ENCODE data around the gene SHROOM3.

The SHROOM3 gene

GRCh38 chr4:76740866-76741662 is 306.0 kb downstream of the SHROOM3 start:
- DNase-seq (ENCODE audit: low spot score), result no peak
- no peak for TF ChIP-seq CTCF (IDR thresholded peaks at IDR 0.05; ENCODE audit: extremely low read depth, missing control alignments)

DNA sequence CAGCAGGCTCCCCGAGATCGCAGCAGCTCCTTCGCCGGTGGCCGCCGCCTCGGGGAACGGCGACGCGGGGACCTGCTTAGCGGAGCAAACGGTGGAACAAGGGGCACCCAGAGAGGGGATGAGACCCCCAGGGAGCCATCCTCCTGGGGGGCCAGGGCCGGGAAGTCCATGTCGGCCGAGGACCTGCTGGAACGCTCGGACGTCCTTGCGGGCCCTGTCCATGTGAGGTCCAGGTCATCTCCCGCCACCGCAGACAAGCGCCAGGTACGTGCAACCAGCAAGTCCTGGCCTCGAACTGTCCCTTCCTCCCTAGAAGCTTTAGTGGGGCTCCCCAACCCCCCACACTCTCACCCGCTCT is 306.6 kb downstream of the SHROOM3 start:
- no peak for DNase-seq (ENCODE audit: low spot score)
- no peak for TF ChIP-seq CTCF (IDR thresholded peaks at IDR 0.05; ENCODE audit: extremely low read depth, missing control alignments)

- no peak for TF ChIP-seq CTCF (IDR thresholded peaks at IDR 0.05; ENCODE audit: extremely low read depth, missing control alignments)
- DNase-seq (ENCODE audit: low spot score), result no peak
These were observed 309.4 kb downstream of the SHROOM3 start for GRCh38 chr4:76744241-76744921.

- DNase-seq (ENCODE audit: low spot score), result no peak
These were observed 310.2 kb downstream of the SHROOM3 start for GRCh38 chr4:76745240-76745639.

GRCh38 chr4:76747563-76747962 is 312.5 kb downstream of the SHROOM3 start:
- DNase-seq (ENCODE audit: low spot score), result no peak

More at GRCh38 chr4:76745240-76745639, 310.2 kb downstream of the SHROOM3 start:
- no peak for TF ChIP-seq CTCF (IDR thresholded peaks at IDR 0.05; ENCODE audit: extremely low read depth, missing control alignments)

DNA sequence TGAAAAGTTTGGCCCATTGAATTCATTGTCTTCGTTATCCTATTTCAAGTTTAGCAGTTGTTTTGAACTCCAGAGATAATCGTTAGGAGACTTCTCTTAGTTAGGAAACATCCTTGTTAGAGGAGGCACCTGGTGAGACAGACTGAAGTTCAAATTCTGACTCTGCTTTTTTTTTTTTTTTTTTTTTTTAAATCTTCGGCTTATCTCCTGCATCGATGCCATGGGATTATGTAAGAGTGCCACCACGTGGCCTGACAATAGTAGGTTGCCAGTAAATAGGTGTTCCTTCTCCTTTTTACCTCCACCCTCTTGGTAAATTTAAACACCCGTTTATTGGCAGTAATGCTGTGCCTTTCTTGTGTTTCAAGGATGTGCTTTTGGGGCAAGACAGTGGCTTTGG is 313.6 kb downstream of the SHROOM3 start:
- peak; percentile 20 for TF ChIP-seq CTCF (IDR thresholded peaks at IDR 0.05; ENCODE audit: extremely low read depth, missing control alignments)
- peak; percentile 43 for DNase-seq (ENCODE audit: low spot score)

More at GRCh38 chr4:76747563-76747962, 312.5 kb downstream of the SHROOM3 start:
- TF ChIP-seq CTCF (IDR thresholded peaks at IDR 0.05; ENCODE audit: extremely low read depth, missing control alignments), result no peak

DNA sequence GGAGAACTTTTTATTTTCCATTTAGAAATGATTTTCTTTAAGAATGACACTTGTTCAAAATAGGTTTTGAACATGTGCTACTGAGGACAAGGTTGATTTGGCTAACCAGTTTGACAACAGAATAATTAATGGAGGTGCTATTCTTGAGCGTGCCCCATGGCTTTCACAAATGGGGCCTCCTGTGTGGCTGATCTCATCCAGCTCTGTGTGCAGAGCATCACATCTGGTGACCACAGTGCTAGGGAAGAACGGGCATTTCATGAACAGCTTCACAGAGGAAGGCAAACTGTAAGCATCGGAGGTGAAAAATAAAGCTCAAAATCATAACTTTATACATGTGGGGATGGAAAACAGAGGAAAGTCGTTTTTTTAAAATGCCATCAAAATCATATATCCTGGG is 314.3 kb downstream of the SHROOM3 start:
- no peak for TF ChIP-seq CTCF (IDR thresholded peaks at IDR 0.05; ENCODE audit: extremely low read depth, missing control alignments)
- no peak for DNase-seq (ENCODE audit: low spot score)
